Naive thymus-derived CD4-positive, alpha-beta T cell (primary cell): ENCODE measurements around the gene TBCA. TPM values are rescaled to one million over a fixed set of nuclear protein-coding genes. Genes with fewer than 3 reads are reported as not detected.

ENCODE experiments used
- ATAC-seq: fragments of 150-1000 bp; cut with Tn5 transposase; 2 replicates; pipeline ENCODE4 v1.10.0; 2021; ENCODE audit warnings: mild to moderate bottlenecking, moderate library complexity
- CTCF ChIA-PET: fragments of 350-600 bp; sonication (Branson Sonifier 250); formaldehyde crosslinking; loops from one replicate; lab custom pipeline; 2021; ENCODE audit warnings: antibody characterized with exemption; lab: Charles Lee
- POLR2A ChIA-PET: fragments of 350-600 bp; sonication (Branson Sonifier 250); formaldehyde crosslinking; loops from one replicate; lab custom pipeline; 2021; ENCODE audit warnings: antibody characterized with exemption, inconsistent platforms; lab: Charles Lee
- DNase-seq, 9 donors: peaks; one replicate each; pipeline versions ENCODE4 v3.0.0 to v3.0.0-alpha.2; 2020 to 2022; ENCODE audit warnings: mixed read lengths in 1 of 9
- H3K27ac ChIP-seq: one replicate; pipeline ENCODE4 v1.7.0; 2013; ENCODE audit warnings: mild to moderate bottlenecking, low read depth, low read length, moderate library complexity
- H3K27me3 ChIP-seq, 2 donors: one replicate each; pipeline ENCODE4 v1.7.0; 2013; ENCODE audit warnings: low read length in 2 of 2, mild to moderate bottlenecking in 2 of 2, moderate library complexity in 2 of 2; ENCODE audit not compliant: control insufficient read depth in 2 of 2, insufficient read depth in 2 of 2
- H3K36me3 ChIP-seq, 3 experiments: 1 replicate in 2 of 3; 2 replicates in 1 of 3; pipeline ENCODE4 v1.7.0; 2013; ENCODE audit warnings: low read length in 3 of 3, mild to moderate bottlenecking in 3 of 3, moderate library complexity in 1 of 3; ENCODE audit not compliant: insufficient read depth in 3 of 3, control insufficient read depth in 2 of 3
- H3K4me1 ChIP-seq, 2 donors: one replicate each; pipeline ENCODE4 v1.7.0; 2013; ENCODE audit warnings: low read length in 2 of 2, mild to moderate bottlenecking in 2 of 2, moderate library complexity in 1 of 2; ENCODE audit not compliant: control insufficient read depth in 2 of 2, insufficient read depth in 2 of 2
- H3K4me3 ChIP-seq: 2 replicates; pipeline ENCODE4 v1.7.0; 2013; ENCODE audit warnings: mild to moderate bottlenecking, low read length
- H3K9me3 ChIP-seq, 3 experiments: 1 replicate in 2 of 3; 2 replicates in 1 of 3; pipeline ENCODE4 v1.7.0; 2013; ENCODE audit warnings: low read length in 3 of 3; ENCODE audit not compliant: control insufficient read depth in 2 of 3
- H3K27ac Mint-ChIP-seq, 9 donors: one replicate each; pipeline ENCODE4 v1.8.0; 2020 to 2022; ENCODE audit warnings: mixed read lengths in 9 of 9, mild to moderate bottlenecking in 8 of 9, moderate library complexity in 5 of 9, inconsistent platforms in 2 of 9
- H3K27me3 Mint-ChIP-seq, 5 donors: one replicate each; pipeline ENCODE4 v1.8.0; 2021 to 2022; ENCODE audit warnings: mixed read lengths in 5 of 5, mild to moderate bottlenecking in 1 of 5
- H3K36me3 Mint-ChIP-seq, 5 donors: one replicate each; pipeline ENCODE4 v1.8.0; 2020 to 2022; ENCODE audit warnings: mixed read lengths in 5 of 5, mild to moderate bottlenecking in 3 of 5, inconsistent platforms in 1 of 5
- H3K4me1 Mint-ChIP-seq, 7 donors: one replicate each; pipeline ENCODE4 v1.8.0; 2020 to 2022; ENCODE audit warnings: mixed read lengths in 7 of 7, mild to moderate bottlenecking in 3 of 7, inconsistent platforms in 1 of 7
- H3K4me3 Mint-ChIP-seq, 10 donors: one replicate each; pipeline ENCODE4 v1.8.0; 2020 to 2022; ENCODE audit warnings: mild to moderate bottlenecking in 10 of 10, mixed read lengths in 10 of 10, moderate library complexity in 6 of 10, inconsistent platforms in 2 of 10
- H3K9me3 Mint-ChIP-seq, 11 donors: one replicate each; pipeline ENCODE4 v1.8.0; 2020 to 2022; ENCODE audit warnings: mixed read lengths in 11 of 11, mild to moderate bottlenecking in 4 of 11, inconsistent platforms in 1 of 11, moderate library complexity in 1 of 11
- intact Hi-C, 2 donors: fragments of 100-400 bp; cut with micrococcal nuclease; formaldehyde crosslinking; loops; one replicate each; pipeline ENCODE4 v1.15.1; 2023
- polyA plus RNA-seq, 2 donors: library from polyadenylated mRNA; unstranded; fragments of 300-500 nt; fragmentation: Illumina TruSeq; gene quantifications; one replicate each; pipeline ENCODE4 v1.2.3, GENCODE V29; 2021
- total RNA-seq, 6 experiments: library from RNA in 5 of 6; stranded (reverse) in 5 of 6; gene quantifications; 1 replicate in 5 of 6; 2 replicates in 1 of 6; pipeline ENCODE4 v1.2.3 and lab custom pipeline; 2021 to 2026

Gene TBCA, protein sequence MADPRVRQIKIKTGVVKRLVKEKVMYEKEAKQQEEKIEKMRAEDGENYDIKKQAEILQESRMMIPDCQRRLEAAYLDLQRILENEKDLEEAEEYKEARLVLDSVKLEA
- 100 to 1,000 TPM in 1 of 5 experiments, 10 to 100 TPM in 4; 71.3 to 137 (median 89.3) TPM for total RNA-seq
- 100 to 1,000 TPM; 130 to 141 TPM for polyA plus RNA-seq
- 29.6 reads per million, percentile 59 among the genes with 10 or more reads in this experiment for total RNA-seq (lab: John Stamatoyannopoulos, UW)

DNA sequence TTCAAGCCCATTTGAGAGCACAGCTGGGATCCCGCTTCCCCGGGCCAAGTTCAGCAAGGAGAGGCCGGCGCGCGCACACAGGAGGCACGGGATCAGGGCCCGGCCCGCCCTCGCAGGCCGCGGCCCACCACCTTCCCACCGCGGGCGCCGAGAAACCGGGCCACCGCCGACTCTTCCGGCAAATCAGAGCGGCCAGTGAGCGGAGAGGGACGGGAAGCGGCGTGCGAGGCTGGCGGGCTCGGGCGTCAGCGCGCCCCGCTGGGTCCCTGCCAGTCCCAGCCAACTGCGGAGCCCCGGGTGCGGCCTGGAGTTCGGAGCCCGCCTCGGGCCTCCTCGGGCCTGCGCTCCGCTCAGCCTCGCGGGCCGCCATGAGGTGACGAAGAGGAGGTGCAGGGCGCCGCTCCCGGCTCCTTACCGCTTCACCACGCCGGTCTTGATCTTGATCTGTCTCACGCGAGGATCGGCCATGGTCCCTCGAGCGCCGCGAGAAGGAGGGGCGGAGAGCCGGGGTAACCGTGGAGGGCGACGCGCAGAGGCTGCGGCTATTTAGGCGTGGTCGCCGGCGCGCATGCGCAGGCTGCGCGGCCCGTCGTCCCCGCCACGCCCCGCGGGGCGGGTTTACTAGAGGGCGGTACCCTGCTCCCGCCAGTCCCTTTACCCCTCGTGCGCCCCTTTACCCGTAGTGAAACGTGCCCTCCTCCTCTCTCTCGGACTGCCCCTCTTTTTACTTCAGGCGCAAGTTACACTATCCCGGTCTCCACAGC, at the start of gene TBCA:
Gene TBCA, minus strand, starts transcription at position 550 of the 764 bp plus-strand sequence. Its CDS starts 82 bp downstream, at position 468.
- H3K36me3 ChIP-seq, result no peaks in the 10 kb centered on the region
- CTCF ChIA-PET, result no interaction called here
- Mint-ChIP-seq H3K9me3 (peaks cover 0 to 4% (median 0%) of the 10 kb centered on the region in 11 donors), H3K36me3 (peaks cover 0 to 21% (median 15%) of the 10 kb centered on the region in 5 donors), H3K4me3 (peak within 1 kb of the TSS; percentile 90 to 99 (median 94)), H3K27me3 (no peaks in the 10 kb centered on the region), H3K4me1 (peaks cover 32 to 60% (median 49%) of the 10 kb centered on the region in 7 donors), H3K27ac (peak within 1 kb of the TSS; percentile 96 to 98 (median 97))
- DNase-seq (peak; percentile 87 to 94 (median 93)), ATAC-seq (peak; percentile 92)
- POLR2A ChIA-PET, result interaction anchor here (0.7 kb wide), 1 partner anchor 284 kb away, joined by 3 read pairs; the partner anchor contains the start of gene WDR41
- intact Hi-C loops, result loop anchor here (1.0 to 10.0 kb wide), 12 partner anchors 76 to 1736 kb away; partner anchors contain the start of genes AGGF1 (in 2 of the 2), AP3B1 (in 2 of the 2), JMY (in 2 of the 2) and SCAMP1 (in 2 of the 2)
- peaks cover 13 to 26% of the 10 kb centered on the region in 2 donors for H3K4me1 ChIP-seq
- peak within 1 kb of the TSS; percentile 97 for H3K27ac ChIP-seq
- H3K9me3 ChIP-seq, result no peaks in the 10 kb centered on the region
- H3K27me3 ChIP-seq, result no peaks in the 10 kb centered on the region
- peak within 1 kb of the TSS; percentile 72 for H3K4me3 ChIP-seq

- Mint-ChIP-seq H3K36me3 (peaks cover 0 to 5% (median 0%) of the 10 kb centered on the region in 5 donors), H3K4me3 (no peak overlapping the region), H3K27me3 (peaks cover 10 to 30% (median 28%) of the 10 kb centered on the region in 5 donors), H3K27ac (no peak overlapping the region), H3K9me3 (peaks cover 0 to 2% (median 0%) of the 10 kb centered on the region in 11 donors), H3K4me1 (no peaks in the 10 kb centered on the region)
- Histone ChIP-seq H3K4me1 (no peaks in the 10 kb centered on the region), H3K27ac (no peak overlapping the region), H3K27me3 (no peaks in the 10 kb centered on the region), H3K36me3 (no peaks in the 10 kb centered on the region), H3K9me3 (no peaks in the 10 kb centered on the region), H3K4me3 (no peak overlapping the region)
- DNase-seq, result no peak
- intact Hi-C loops, result no loop called here
- POLR2A ChIA-PET, result no interaction called here
- CTCF ChIA-PET, result no interaction called here
- ATAC-seq, result no peak
Observed at GRCh38 chr5:77824981-77825380, 48.8 kb upstream of the TBCA start.

DNA sequence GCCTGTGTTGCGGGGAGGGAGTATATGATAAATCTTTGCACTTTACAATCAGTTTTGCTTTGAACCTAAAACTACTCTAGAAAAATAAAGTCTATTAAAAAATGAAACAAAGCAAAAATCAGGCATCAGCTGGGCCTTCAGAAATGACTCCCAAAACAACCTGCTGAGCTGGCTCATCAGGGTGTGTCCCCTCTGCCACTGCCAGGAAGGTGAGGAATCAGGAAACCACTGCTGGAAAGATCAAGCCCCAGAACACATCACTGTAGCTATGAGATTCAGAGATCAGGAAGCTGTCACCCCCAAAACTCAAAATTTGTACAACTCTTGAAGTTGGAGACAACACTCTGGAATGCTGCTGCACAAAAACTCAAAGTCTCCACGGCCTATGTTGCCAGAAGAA, 40.5 kb upstream of the TBCA start:
- ChIA-PET CTCF (no interaction called here), POLR2A (no interaction called here)
- Mint-ChIP-seq H3K36me3 (peaks cover 0 to 5% (median 0%) of the 10 kb centered on the region in 5 donors), H3K4me3 (no peak overlapping the region), H3K4me1 (peaks cover 0 to 3% (median 0%) of the 10 kb centered on the region in 7 donors), H3K27ac (no peak overlapping the region), H3K27me3 (peaks cover 4 to 12% (median 6%) of the 10 kb centered on the region in 5 donors), H3K9me3 (peaks cover 0 to 4% (median 0%) of the 10 kb centered on the region in 11 donors)
- no peaks in the 10 kb centered on the region for H3K4me1 ChIP-seq
- intact Hi-C loops, result no loop called here
- no peak overlapping the region for H3K27ac ChIP-seq
- H3K4me3 ChIP-seq, result no peak overlapping the region
- ATAC-seq (no peak), DNase-seq (no peak)
- H3K9me3 ChIP-seq, result no peaks in the 10 kb centered on the region
- no peaks in the 10 kb centered on the region for H3K27me3 ChIP-seq
- H3K36me3 ChIP-seq, result no peaks in the 10 kb centered on the region

DNA sequence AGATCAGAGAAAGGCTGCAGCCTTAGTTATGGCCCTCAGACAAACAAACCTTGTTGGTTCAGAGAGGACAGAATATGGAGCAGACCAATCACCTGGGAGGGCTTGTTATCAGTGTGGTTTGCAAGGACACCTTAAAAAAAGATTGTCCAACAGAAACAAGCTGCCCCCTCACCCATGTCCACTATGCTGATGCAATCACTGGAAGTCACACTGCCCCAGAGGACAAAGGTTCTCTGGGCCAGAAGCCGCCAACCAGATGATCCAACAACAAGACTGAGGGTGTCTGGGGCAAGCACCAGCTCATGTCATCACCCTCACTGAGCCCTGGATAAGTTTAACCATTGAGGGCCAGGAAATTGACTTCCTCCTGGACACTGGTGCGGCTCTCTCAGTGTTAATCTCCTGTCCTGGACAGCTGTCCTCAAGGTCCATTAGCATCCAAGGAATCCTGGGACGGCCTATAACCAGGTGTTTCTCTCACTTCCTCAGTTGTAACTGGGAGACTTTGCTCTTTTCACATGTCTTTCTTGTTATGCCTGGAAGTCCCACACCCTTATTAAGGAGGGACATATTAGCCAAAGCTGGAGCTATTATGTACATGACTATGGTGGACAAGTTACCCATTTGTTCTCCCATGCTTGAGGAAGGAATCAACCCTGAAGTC, 36.9 kb upstream of the TBCA start:
- H3K36me3 ChIP-seq, result no peaks in the 10 kb centered on the region
- Mint-ChIP-seq H3K27ac (no peak overlapping the region), H3K4me1 (peaks cover 0 to 3% (median 0%) of the 10 kb centered on the region in 7 donors), H3K9me3 (peaks cover 2 to 31% (median 13%) of the 10 kb centered on the region in 11 donors), H3K36me3 (peaks cover 0 to 5% (median 0%) of the 10 kb centered on the region in 5 donors), H3K27me3 (peaks cover under 1 to 15% (median 4%) of the 10 kb centered on the region in 5 donors), H3K4me3 (no peak overlapping the region)
- no peaks in the 10 kb centered on the region for H3K27me3 ChIP-seq
- intact Hi-C loops, result no loop called here
- no peaks in the 10 kb centered on the region for H3K4me1 ChIP-seq
- H3K27ac ChIP-seq, result no peak overlapping the region
- POLR2A ChIA-PET, result no interaction called here
- CTCF ChIA-PET, result no interaction called here
- no peaks in the 10 kb centered on the region for H3K9me3 ChIP-seq
- ATAC-seq, result no peak
- DNase-seq, result no peak
- no peak overlapping the region for H3K4me3 ChIP-seq

- H3K36me3 ChIP-seq, result no peaks in the 10 kb centered on the region
- no peak for ATAC-seq
Observed at GRCh38 chr5:77806213-77806843, 30.2 kb upstream of the TBCA start.

DNA sequence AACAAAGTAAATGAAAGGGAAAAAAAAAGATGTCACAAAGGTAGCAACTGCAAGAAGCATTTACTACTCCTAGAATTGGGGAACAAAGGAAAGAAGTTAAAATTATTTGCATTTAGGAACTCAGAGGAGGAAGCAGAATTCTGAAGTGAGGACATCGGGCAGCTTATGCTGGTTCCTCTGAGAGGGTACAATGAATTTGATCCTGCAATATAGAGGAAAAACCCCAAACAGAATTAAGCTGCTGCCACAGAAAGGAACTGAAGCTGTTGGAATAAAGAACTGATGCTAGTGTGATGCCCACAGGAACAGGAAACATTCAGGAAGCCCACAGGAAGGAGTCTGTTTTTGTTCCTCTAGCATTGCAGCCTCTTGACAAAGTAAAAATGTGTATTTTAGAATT, 22.3 kb upstream of the TBCA start:
- H3K27me3 Mint-ChIP-seq, result peaks cover 41 to 53% (median 45%) of the 10 kb centered on the region in 5 donors
- Histone ChIP-seq H3K4me1 (no peaks in the 10 kb centered on the region), H3K27me3 (no peaks in the 10 kb centered on the region), H3K9me3 (no peaks in the 10 kb centered on the region), H3K4me3 (no peak overlapping the region), H3K36me3 (no peaks in the 10 kb centered on the region), H3K27ac (no peak overlapping the region)
- ChIA-PET CTCF (interaction anchor here (0.7 kb wide), 1 partner anchor 128 kb away, joined by 3 read pairs; no protein-coding TSS in a partner anchor), POLR2A (no interaction called here)
- H3K36me3 Mint-ChIP-seq, result peaks cover 0 to 7% (median 3%) of the 10 kb centered on the region in 5 donors
- DNase-seq (no peak), ATAC-seq (peak; percentile 27)
- intact Hi-C loops, result no loop called here
- peaks cover 0 to 61% (median 26%) of the 10 kb centered on the region in 11 donors for H3K9me3 Mint-ChIP-seq
- H3K4me3 Mint-ChIP-seq, result no peak overlapping the region
- peaks cover 0 to 6% (median 0%) of the 10 kb centered on the region in 7 donors for H3K4me1 Mint-ChIP-seq
- no peak overlapping the region for H3K27ac Mint-ChIP-seq

More at GRCh38 chr5:77806213-77806843, 30.2 kb upstream of the TBCA start:
- intact Hi-C loops, result no loop called here
- Histone ChIP-seq H3K9me3 (no peaks in the 10 kb centered on the region), H3K4me3 (peak overlapping the region; percentile 12), H3K27ac (peak overlapping the region; percentile 29), H3K27me3 (no peaks in the 10 kb centered on the region), H3K4me1 (no peaks in the 10 kb centered on the region)
- ChIA-PET CTCF (interaction anchor here (0.6 to 0.7 kb wide), 4 partner anchors 13 to 1631 kb away, joined by 3 read pairs; no protein-coding TSS in a partner anchor), POLR2A (interaction anchor here (1.0 kb wide), 1 partner anchor 36 kb away, joined by 3 read pairs; no protein-coding TSS in a partner anchor)
- H3K4me1 Mint-ChIP-seq, result peaks cover 6 to 13% (median 10%) of the 10 kb centered on the region in 7 donors
- peaks cover 2 to 8% (median 4%) of the 10 kb centered on the region in 5 donors for H3K36me3 Mint-ChIP-seq
- H3K27ac Mint-ChIP-seq, result peak overlapping the region in 8 of 9 donors; percentile 10 to 74 (median 38)
- DNase-seq, result peak in 2 of 9 donors; percentile 2
- peaks cover 0 to 5% (median 0%) of the 10 kb centered on the region in 5 donors for H3K27me3 Mint-ChIP-seq
- H3K9me3 Mint-ChIP-seq, result peaks cover 8 to 53% (median 19%) of the 10 kb centered on the region in 11 donors
- H3K4me3 Mint-ChIP-seq, result peak overlapping the region; percentile 56 to 84 (median 78)
